SU-DHL-6 (cell line): Measurements from ENCODE around the gene KLHL24.
"Not testable (repeated sequence)": the region's sequence is repeated elsewhere in the genome, so short reads cannot be mapped to it uniquely, and the experiment has no call there.

ENCODE experiments used
- H2AFZ ChIP-seq: fragments of 200-600 bp; sonication (generic); 2 replicates; pipeline ENCODE4 v1.6.1; 2014; ENCODE audit warnings: low read depth, mild to moderate bottlenecking, moderate library complexity, mixed read lengths, antibody characterized with exemption, low read length; ENCODE audit not compliant: severe bottlenecking
- H3F3A ChIP-seq: fragments of 200-600 bp; shearing (Covaris generic); 2 replicates; pipeline ENCODE4 v1.6.0; 2016; ENCODE audit warnings: antibody characterized with exemption, mild to moderate bottlenecking; ENCODE audit not compliant: insufficient read depth
- H3K27ac ChIP-seq: fragments of 200-600 bp; sonication (generic); 2 replicates; pipeline ENCODE4 v1.5.1; 2016; ENCODE audit warnings: low read depth, mild to moderate bottlenecking, low read length, moderate library complexity, mixed read lengths
- H3K27me3 ChIP-seq: fragments of 200-600 bp; sonication (generic), shearing (Covaris generic); 2 replicates; pipeline ENCODE4 v1.6.0; 2014; ENCODE audit warnings: mild to moderate bottlenecking, low read length
- H3K36me3 ChIP-seq: fragments of 200-600 bp; sonication (generic); 2 replicates; pipeline ENCODE4 v1.6.1; 2014; ENCODE audit warnings: mild to moderate bottlenecking, low read length, mixed read lengths
- H3K4me2 ChIP-seq: fragments of 300-600, 200-600 bp; shearing (Covaris generic), sonication (generic); 2 replicates; pipeline ENCODE4 v1.6.0; 2014; ENCODE audit warnings: low read length, low read depth, mild to moderate bottlenecking; ENCODE audit not compliant: poor library complexity, severe bottlenecking
- H3K4me3 ChIP-seq: fragments of 200-600 bp; sonication (generic); 2 replicates; pipeline ENCODE4 v1.5.1; 2014; ENCODE audit warnings: antibody characterized with exemption, low read length, mild to moderate bottlenecking, mixed read lengths; ENCODE audit not compliant: insufficient read depth, poor library complexity, severe bottlenecking
- H3K79me2 ChIP-seq: fragments of 200-600 bp; sonication (generic); 2 replicates; pipeline ENCODE4 v1.6.1; 2014; ENCODE audit warnings: mild to moderate bottlenecking, low read length, moderate library complexity; ENCODE audit not compliant: insufficient read depth
- H3K9ac ChIP-seq: fragments of 200-600 bp; sonication (generic); 2 replicates; pipeline ENCODE4 v1.7.0; 2014; ENCODE audit warnings: mild to moderate bottlenecking, low read length
- H3K9me2 ChIP-seq: fragments of 200-600 bp; sonication (generic); replicated peaks from 2 replicates; pipeline ENCODE4 v1.6.1; 2014; ENCODE audit warnings: low read length; ENCODE audit not compliant: insufficient read depth
- H3K9me3 ChIP-seq: fragments of 200-600 bp; sonication (generic); 2 replicates; pipeline ENCODE4 v1.6.1; 2014; ENCODE audit warnings: low read length, mixed read lengths; ENCODE audit not compliant: insufficient read depth
- H4K20me1 ChIP-seq: fragments of 200-600 bp; sonication (generic); 2 replicates; pipeline ENCODE4 v1.6.1; 2014; ENCODE audit warnings: low read depth, mild to moderate bottlenecking, antibody characterized with exemption, low read length, moderate library complexity, mixed read lengths
- CTCF ChIP-seq: fragments of 200-600 bp; sonication (generic); IDR thresholded peaks from one replicate; pipeline ENCODE4 v1.5.1; 2017; ENCODE audit warnings: antibody characterized with exemption, mild to moderate bottlenecking, low read length, moderate library complexity; ENCODE audit not compliant: insufficient read depth, poor library complexity, severe bottlenecking
- EZH2phosphoT487 ChIP-seq: fragments of 200-600 bp; sonication (generic), shearing (Covaris generic); conservative IDR thresholded peaks from 2 replicates; pipeline ENCODE4 v1.6.1; 2018; ENCODE audit warnings: mild to moderate bottlenecking, antibody characterized with exemption, low read length, moderate library complexity, mixed read lengths

Gene KLHL24

GRCh38 chr3:183631715-183632114 is 3.7 kb upstream of the KLHL24 start:
- Histone ChIP-seq H3K9me2 (no peaks in the 10 kb centered on the region), H3K36me3 (no peaks in the 10 kb centered on the region), H3K4me3 (no peak overlapping the region), H3K9me3 (no peaks in the 10 kb centered on the region), H3K9ac (no peak overlapping the region), H3K27ac (no peak overlapping the region), H3K27me3 (no peaks in the 10 kb centered on the region), H3K79me2 (no peaks in the 10 kb centered on the region), H3F3A (no peaks in the 10 kb centered on the region), H4K20me1 (no peaks in the 10 kb centered on the region), H3K4me2 (no peak overlapping the region), H2AFZ (no peak overlapping the region)
- TF ChIP-seq CTCF (no peak), EZH2phosphoT487 (no peak)

GRCh38 chr3:183632725-183633124 is 2.7 kb upstream of the KLHL24 start:
- H4K20me1 ChIP-seq, H3K4me2 ChIP-seq, H3K27me3 ChIP-seq, H3K4me3 ChIP-seq, H3K36me3 ChIP-seq, H3K27ac ChIP-seq, H3F3A ChIP-seq, H3K79me2 ChIP-seq, H3K9me2 ChIP-seq, H3K9me3 ChIP-seq, H3K9ac ChIP-seq, H2AFZ ChIP-seq: not testable (repeated sequence)

GRCh38 chr3:183634707-183635106 is 716 bp upstream of the KLHL24 start:
- H3K27me3 ChIP-seq = no peaks in the 10 kb centered on the region
- peaks cover 7% of the 10 kb centered on the region for H3F3A ChIP-seq
- no peaks in the 10 kb centered on the region for H3K9me2 ChIP-seq
- peak overlapping the region; percentile 92 for H2AFZ ChIP-seq
- H3K79me2 ChIP-seq = peaks cover 14% of the 10 kb centered on the region
- no peak overlapping the region for H3K27ac ChIP-seq
- no peaks in the 10 kb centered on the region for H4K20me1 ChIP-seq
- peak overlapping the region; percentile 78 for H3K4me3 ChIP-seq
- peak overlapping the region; percentile 90 for H3K4me2 ChIP-seq
- H3K36me3 ChIP-seq = no peaks in the 10 kb centered on the region
- TF ChIP-seq EZH2phosphoT487 (no peak), CTCF (no peak)
- peak overlapping the region; percentile 70 for H3K9ac ChIP-seq
- no peaks in the 10 kb centered on the region for H3K9me3 ChIP-seq

- peak overlapping the region; percentile 92 for H2AFZ ChIP-seq
- H3K9me3 ChIP-seq = no peaks in the 10 kb centered on the region
- H3K27me3 ChIP-seq = no peaks in the 10 kb centered on the region
- H3K79me2 ChIP-seq = peaks cover 14% of the 10 kb centered on the region
- H3K36me3 ChIP-seq = no peaks in the 10 kb centered on the region
- H3K4me3 ChIP-seq = peak overlapping the region; percentile 78
- H4K20me1 ChIP-seq = no peaks in the 10 kb centered on the region
- H3K9ac ChIP-seq = peak overlapping the region; percentile 70
- peaks cover 7% of the 10 kb centered on the region for H3F3A ChIP-seq
- peak overlapping the region; percentile 90 for H3K4me2 ChIP-seq
- no peaks in the 10 kb centered on the region for H3K9me2 ChIP-seq
- H3K27ac ChIP-seq = no peak overlapping the region
- TF ChIP-seq CTCF (no peak), EZH2phosphoT487 (no peak)
These were observed 354 bp upstream of the KLHL24 start for GRCh38 chr3:183635107-183635430.
